HG03045 (cell line): ENCODE measurements around the gene ABCB8.

Experiments used
- ATAC-seq: cut with Tn5 transposase; IDR thresholded peaks from one replicate; pipeline ENCODE4 v1.9.1; 2021; ENCODE audit warnings: mild to moderate bottlenecking, moderate library complexity; ENCODE audit not compliant: unreplicated experiment

The ABCB8 gene

GRCh38 chr7:151028131-151028947 is at the start of gene ABCB8:
ABCB8 (plus strand) TSS chr7:151028450; CDS start chr7:151028516, 66 bp downstream.
- ATAC-seq, result peak; percentile 98

GRCh38 chr7:150979713-150980390 is 48.4 kb upstream of the ABCB8 start:
- ATAC-seq, result no peak

- no peak for ATAC-seq
These were observed 47.6 kb upstream of the ABCB8 start for GRCh38 chr7:150980663-150981062.

GRCh38 chr7:150981644-150982043 is 46.6 kb upstream of the ABCB8 start:
- ATAC-seq, result no peak

GRCh38 chr7:150982351-150982750 is 45.9 kb upstream of the ABCB8 start:
- ATAC-seq, result no peak

- ATAC-seq, result no peak
These were observed 44.3 kb upstream of the ABCB8 start for GRCh38 chr7:150983893-150984368.

- ATAC-seq, result no peak
These were observed 42.1 kb upstream of the ABCB8 start for GRCh38 chr7:150986099-150986512.

- ATAC-seq, result no peak
These were observed 41.7 kb upstream of the ABCB8 start for GRCh38 chr7:150986556-150986955.

GRCh38 chr7:150988230-150989226 is 39.7 kb upstream of the ABCB8 start:
- ATAC-seq, result no peak

- ATAC-seq, result no peak
These were observed 38.8 kb upstream of the ABCB8 start for GRCh38 chr7:150989456-150989855.

GRCh38 chr7:150990416-150991186 is 37.6 kb upstream of the ABCB8 start, which contains the start of gene NOS3:
NOS3 (plus strand) TSS chr7:150991017; CDS start chr7:150993804, 2,787 bp downstream.
- no peak for ATAC-seq

- ATAC-seq, result no peak
These were observed 36.1 kb upstream of the ABCB8 start for GRCh38 chr7:150992051-150992640.

GRCh38 chr7:150992833-150993302 is 35.4 kb upstream of the ABCB8 start:
- ATAC-seq, result no peak

- no peak for ATAC-seq
These were observed 34.7 kb upstream of the ABCB8 start for GRCh38 chr7:150993511-150993910.

GRCh38 chr7:150994141-150994837 is 34.0 kb upstream of the ABCB8 start:
- ATAC-seq, result no peak

GRCh38 chr7:150994838-150995510 is 33.3 kb upstream of the ABCB8 start:
- no peak for ATAC-seq

GRCh38 chr7:150996376-150997074 is 31.7 kb upstream of the ABCB8 start:
- no peak for ATAC-seq

- no peak for ATAC-seq
These were observed 31.2 kb upstream of the ABCB8 start for GRCh38 chr7:150997075-150997511.
